OCI-LY7 (cell line): ENCODE data around the gene NLGN4Y. TPM values are rescaled to one million over a fixed set of nuclear protein-coding genes. Genes with fewer than 3 reads are reported as not detected.

Experiments
- BruUV-seq: library from RNA; stranded (reverse); fragments of 400-500 nt; replicated peaks from 2 replicates; lab custom pipeline; 2021; lab: Mats Ljungman, UMichigan
- CTCF ChIA-PET: fragments of 300-600 bp; sonication (Branson Sonifier 250); formaldehyde crosslinking; loops from one replicate; lab custom pipeline; 2022; ENCODE audit warnings: antibody characterized with exemption; ENCODE audit not compliant: unreplicated experiment; lab: Charles Lee
- POLR2A ChIA-PET: fragments of 300-600 bp; sonication (Branson Sonifier 250); formaldehyde crosslinking; loops from one replicate; lab custom pipeline; 2022; ENCODE audit warnings: antibody characterized with exemption; lab: Charles Lee
- DNase-seq: peaks from one replicate; pipeline ENCODE4 v3.0.0-alpha.2; 2015; ENCODE audit warnings: low spot score
- H2AFZ ChIP-seq: fragments of 200-600 bp; sonication (generic), shearing (Covaris generic); 2 replicates; pipeline ENCODE4 v1.6.1; 2014; ENCODE audit warnings: mild to moderate bottlenecking, antibody characterized with exemption, low read length, moderate library complexity
- H3K27ac ChIP-seq: fragments of 200-600 bp; sonication (generic); 2 replicates; pipeline ENCODE4 v1.5.1; 2014; ENCODE audit warnings: mixed run types, low read depth, mild to moderate bottlenecking, moderate library complexity, low read length, inconsistent platforms; ENCODE audit not compliant: poor library complexity, severe bottlenecking
- H3K36me3 ChIP-seq: fragments of 200-600 bp; sonication (generic); 2 replicates; pipeline ENCODE4 v1.6.1; 2014; ENCODE audit warnings: mild to moderate bottlenecking, antibody characterized with exemption, low read length, moderate library complexity, mixed read lengths; ENCODE audit not compliant: insufficient read depth
- H3K4me1 ChIP-seq: fragments of 200-600 bp; sonication (generic); 2 replicates; pipeline ENCODE4 v1.5.1; 2014; ENCODE audit warnings: mild to moderate bottlenecking, low read length; ENCODE audit not compliant: insufficient read depth, poor library complexity, severe bottlenecking
- H3K4me2 ChIP-seq: fragments of 200-600 bp; sonication (generic); 2 replicates; pipeline ENCODE4 v1.6.1; 2014; ENCODE audit warnings: mild to moderate bottlenecking, low read length
- H3K4me3 ChIP-seq: fragments of 200-600 bp; sonication (generic); 2 replicates; pipeline ENCODE4 v1.5.1; 2014; ENCODE audit warnings: mild to moderate bottlenecking, low read depth, low read length; ENCODE audit not compliant: poor library complexity, severe bottlenecking
- H3K79me2 ChIP-seq: fragments of 200-600 bp; sonication (generic); 2 replicates; pipeline ENCODE4 v1.6.1; 2016; ENCODE audit warnings: low read depth, mild to moderate bottlenecking, low read length, moderate library complexity, mixed read lengths; ENCODE audit not compliant: insufficient read depth
- H3K9me2 ChIP-seq: fragments of 200-600 bp; sonication (generic); 2 replicates; pipeline ENCODE4 v1.6.1; 2016; ENCODE audit warnings: mild to moderate bottlenecking, low read length, mixed read lengths; ENCODE audit not compliant: insufficient read depth
- H3K9me3 ChIP-seq: fragments of 200-600 bp; sonication (generic); 2 replicates; pipeline ENCODE4 v1.6.1; 2014; ENCODE audit warnings: mild to moderate bottlenecking, mixed run types, low read length, mixed read lengths
- H4K20me1 ChIP-seq: fragments of 200-600 bp; sonication (generic); 2 replicates; pipeline ENCODE4 v1.6.1; 2014; ENCODE audit warnings: mild to moderate bottlenecking, antibody characterized with exemption, low read length, moderate library complexity, mixed read lengths; ENCODE audit not compliant: insufficient read depth
- CTCF ChIP-seq: fragments of 200-600 bp; sonication (generic); conservative IDR thresholded peaks from 2 replicates; pipeline ENCODE4 v1.5.1; 2014; ENCODE audit warnings: mild to moderate bottlenecking, antibody characterized with exemption, low read length, moderate library complexity, mixed read lengths
- EZH2phosphoT487 ChIP-seq: fragments of 200-600 bp; sonication (generic); IDR thresholded peaks from 2 replicates; pipeline ENCODE4 v1.6.1; 2018; ENCODE audit warnings: low read depth, borderline replicate concordance, mild to moderate bottlenecking, mixed run types, antibody characterized with exemption, low read length, moderate library complexity, mixed read lengths
- intact Hi-C: fragments of 100-400 bp; cut with micrococcal nuclease; formaldehyde crosslinking; loops from one replicate; pipeline ENCODE4 v1.10.0; 2022; ENCODE audit not compliant: unreplicated experiment
- total RNA-seq, 2 experiments: library from RNA; depleted of rRNA in 1 of 2; stranded (reverse); fragments of >200 nt in 1 of 2; shearing (Covaris generic) in 1 of 2; gene quantifications; 2 replicates each; pipeline ENCODE4 v1.2.3, GENCODE V29; 2014 to 2022

The NLGN4Y gene
- total RNA-seq, 2 experiments from 2014 or later, result not detected

GRCh38 chrY:14829366-14829885, 305.1 kb downstream of the NLGN4Y start:
- H3K9me2 ChIP-seq, result no peaks in the 10 kb centered on the region
- H3K79me2 ChIP-seq, result no peaks in the 10 kb centered on the region
- ChIA-PET CTCF (no interaction called here), POLR2A (no interaction called here)
- no TSS peak for BruUV-seq
- no peaks in the 10 kb centered on the region for H3K36me3 ChIP-seq
- no peak overlapping the region for H3K27ac ChIP-seq
- intact Hi-C loops, result no loop called here
- no peak overlapping the region for H3K4me2 ChIP-seq
- H3K4me3 ChIP-seq, result no peak overlapping the region
- no peak overlapping the region for H2AFZ ChIP-seq
- H3K4me1 ChIP-seq, result no peaks in the 10 kb centered on the region
- no peak for TF ChIP-seq EZH2phosphoT487
- TF ChIP-seq CTCF, result no peak
- DNase-seq, result no peak
- no peaks in the 10 kb centered on the region for H3K9me3 ChIP-seq
- no peaks in the 10 kb centered on the region for H4K20me1 ChIP-seq

- Histone ChIP-seq H3K79me2 (no peaks in the 10 kb centered on the region), H3K27ac (no peak overlapping the region), H2AFZ (no peak overlapping the region), H3K4me2 (no peak overlapping the region), H3K36me3 (no peaks in the 10 kb centered on the region), H3K9me3 (no peaks in the 10 kb centered on the region), H4K20me1 (no peaks in the 10 kb centered on the region), H3K4me1 (no peaks in the 10 kb centered on the region), H3K4me3 (no peak overlapping the region), H3K9me2 (no peaks in the 10 kb centered on the region)
- POLR2A ChIA-PET, result no interaction called here
- intact Hi-C loops, result no loop called here
- CTCF ChIA-PET, result no interaction called here
- no peak for TF ChIP-seq EZH2phosphoT487
- DNase-seq, result no peak
- BruUV-seq, result no TSS peak
Observed at GRCh38 chrY:14834103-14835060, 310.1 kb downstream of the NLGN4Y start.

- DNase-seq, result no peak
- Histone ChIP-seq H3K9me2 (no peaks in the 10 kb centered on the region), H3K4me3 (no peak overlapping the region), H3K4me2 (no peak overlapping the region), H3K79me2 (no peaks in the 10 kb centered on the region), H3K4me1 (no peaks in the 10 kb centered on the region), H3K36me3 (no peaks in the 10 kb centered on the region), H2AFZ (no peak overlapping the region), H4K20me1 (no peaks in the 10 kb centered on the region), H3K9me3 (no peaks in the 10 kb centered on the region), H3K27ac (no peak overlapping the region)
- intact Hi-C loops, result no loop called here
- ChIA-PET CTCF (no interaction called here), POLR2A (interaction anchor here (0.5 kb wide), 1 partner anchor 27 kb away, joined by 4 read pairs; no protein-coding TSS in a partner anchor)
- TF ChIP-seq CTCF (no peak), EZH2phosphoT487 (no peak)
- no TSS peak for BruUV-seq
Observed at GRCh38 chrY:14837466-14837865, 313.1 kb downstream of the NLGN4Y start.
